GM21526 (cell line): ENCODE results near the gene ABTB2.
A peak's percentile ranks its signal among the peaks of the same experiment; 100 is the strongest.
"Not testable (repeated sequence)": the region's sequence is repeated elsewhere in the genome, so short reads cannot be mapped to it uniquely, and the experiment has no call there.

Source experiments
- ATAC-seq: cut with Tn5 transposase; IDR thresholded peaks from one replicate; pipeline ENCODE4 v1.9.1; 2021; ENCODE audit warnings: moderate library complexity; ENCODE audit not compliant: unreplicated experiment, low FRiP score

ABTB2 gene

DNA sequence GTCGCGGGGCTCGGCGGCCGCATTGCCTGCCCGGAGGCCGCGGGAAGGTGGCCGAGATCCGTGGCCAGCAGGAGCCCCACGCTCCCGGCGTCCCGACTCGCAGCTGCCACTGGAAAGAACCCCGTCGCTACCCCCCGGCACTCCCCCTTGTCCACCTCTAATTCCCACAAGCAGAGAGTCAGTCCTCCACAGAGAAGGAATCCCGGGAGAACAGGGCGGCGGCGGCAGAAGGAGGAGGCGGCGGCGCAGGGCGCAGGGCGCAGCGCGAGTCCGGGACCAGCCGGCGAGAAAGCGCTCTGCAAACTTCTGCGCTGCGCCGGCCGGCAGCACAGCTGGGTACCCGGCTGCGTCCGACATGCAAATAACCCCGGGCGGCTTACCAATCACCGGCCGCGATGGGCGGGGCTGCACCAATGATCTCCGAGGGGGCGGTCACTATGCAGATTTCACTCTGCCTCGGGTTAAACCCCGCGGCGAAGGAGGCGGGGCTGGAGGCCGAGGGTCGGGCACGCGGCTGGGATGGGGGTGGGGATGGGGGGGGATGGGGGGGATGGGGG lies at the start of gene ABTB2:
TSS of gene ABTB2 (minus strand) at position 310 of the 557 bp plus-strand sequence.
- ATAC-seq, result peak; percentile 82

DNA sequence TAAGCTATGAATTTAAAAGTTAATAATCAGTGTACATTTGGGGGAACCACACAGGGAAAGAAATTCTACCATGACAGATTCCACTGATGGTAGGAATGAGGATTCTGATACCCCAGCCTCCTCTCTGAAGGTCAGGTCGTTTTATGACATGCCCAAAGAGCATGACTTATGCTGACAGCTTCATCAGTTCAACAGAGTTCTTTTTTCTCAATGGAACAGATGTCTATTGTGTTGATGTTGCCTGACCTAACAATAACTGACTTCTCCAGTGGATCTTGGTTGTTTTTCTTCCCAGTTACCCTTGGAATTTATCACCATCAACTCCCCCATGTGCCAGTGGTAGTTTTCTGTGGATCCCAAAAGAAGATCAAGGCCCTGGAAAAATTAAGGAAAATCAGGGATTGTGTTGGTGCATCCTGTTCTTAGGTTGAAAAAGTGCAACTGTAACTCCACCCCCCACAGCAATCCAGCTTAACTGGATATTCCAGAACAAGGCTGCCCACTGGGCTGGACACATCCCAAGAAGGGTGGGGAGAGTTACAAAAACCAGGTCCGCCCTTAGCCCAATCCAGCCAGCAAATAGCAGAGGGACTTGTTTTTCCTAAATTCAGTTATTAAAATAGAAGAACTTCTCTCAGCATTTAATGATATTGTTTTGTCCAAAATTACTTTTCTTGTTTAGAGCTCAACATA lies 49.5 kb upstream of the ABTB2 start:
- ATAC-seq, result no peak

- ATAC-seq, result no peak
Measured at GRCh38 chr11:34406413-34406812, 48.6 kb upstream of the ABTB2 start.

DNA sequence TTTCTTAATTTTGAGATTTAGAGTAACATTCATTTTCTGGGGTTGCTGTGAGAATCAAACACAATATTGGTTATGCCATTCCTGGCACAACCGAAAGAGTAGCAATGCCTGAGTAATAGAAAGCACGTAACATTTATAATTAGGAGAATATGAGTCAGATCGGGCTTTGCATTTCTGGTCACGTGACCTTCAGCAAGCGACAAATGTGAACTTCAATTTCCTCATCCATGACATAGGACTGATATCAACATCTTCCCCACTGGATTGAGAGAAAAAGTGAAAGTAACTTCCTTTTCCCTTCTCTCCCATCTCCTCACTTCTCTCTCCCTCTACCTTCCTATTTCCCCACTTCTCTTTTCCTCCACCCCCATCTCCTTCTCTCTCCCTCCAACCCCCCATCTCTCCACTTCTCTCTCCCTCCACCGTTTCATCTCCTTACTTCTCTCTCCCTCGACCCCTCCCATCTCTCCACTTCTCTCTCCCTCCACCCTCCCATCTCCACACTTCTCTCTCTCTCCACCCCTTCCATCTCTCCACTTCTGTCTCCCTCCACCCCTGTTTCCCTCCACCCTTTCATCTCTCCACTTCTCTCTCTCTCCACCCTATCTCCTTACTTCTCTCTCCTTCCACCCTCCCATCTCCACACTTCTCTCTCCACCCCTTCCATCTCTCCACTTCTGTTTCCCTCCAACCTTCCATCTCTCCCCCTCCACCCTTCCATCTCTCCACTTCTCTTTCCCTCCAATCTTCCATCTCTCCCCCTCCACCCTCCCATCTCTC lies 47.5 kb upstream of the ABTB2 start:
- no peak for ATAC-seq

DNA sequence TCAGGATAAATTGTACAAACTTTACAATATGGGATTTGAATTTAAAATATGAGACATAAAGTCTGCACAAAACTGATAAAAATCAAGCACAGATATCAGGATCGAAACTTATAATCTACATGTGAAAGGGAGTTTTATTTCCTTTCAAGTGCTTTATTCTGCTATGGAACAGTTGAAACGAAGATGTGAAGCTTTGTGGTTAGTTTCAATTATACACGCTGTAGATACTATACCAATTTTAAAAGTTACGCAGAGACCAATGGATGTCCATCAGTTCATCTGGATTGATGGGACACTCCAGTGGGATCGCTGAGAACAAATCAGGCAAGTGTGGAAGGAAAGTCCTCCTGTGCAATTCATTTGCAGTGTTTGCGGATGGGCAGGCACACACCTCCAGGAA lies 46.5 kb upstream of the ABTB2 start:
- ATAC-seq, result no peak

- ATAC-seq, result no peak
Measured at GRCh38 chr11:34403431-34403830, 45.6 kb upstream of the ABTB2 start.

DNA sequence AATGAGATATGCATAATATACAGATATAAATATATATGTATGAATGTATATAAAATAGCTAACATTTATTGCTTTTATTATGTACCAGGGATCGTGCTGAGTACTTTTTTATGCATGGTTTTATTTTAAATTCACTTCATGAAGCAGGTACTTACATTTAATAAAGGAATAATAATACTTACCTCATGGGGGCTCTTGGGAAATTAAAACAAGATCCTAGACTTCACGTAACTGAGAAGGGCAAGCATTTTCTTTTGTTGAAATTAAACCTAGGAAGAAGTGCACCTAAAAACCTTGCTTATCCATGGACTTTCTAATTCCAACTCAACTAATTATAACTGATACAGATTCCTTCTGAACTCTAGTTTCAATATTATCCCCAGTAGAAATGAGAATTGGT lies 40.0 kb upstream of the ABTB2 start:
- no peak for ATAC-seq

DNA sequence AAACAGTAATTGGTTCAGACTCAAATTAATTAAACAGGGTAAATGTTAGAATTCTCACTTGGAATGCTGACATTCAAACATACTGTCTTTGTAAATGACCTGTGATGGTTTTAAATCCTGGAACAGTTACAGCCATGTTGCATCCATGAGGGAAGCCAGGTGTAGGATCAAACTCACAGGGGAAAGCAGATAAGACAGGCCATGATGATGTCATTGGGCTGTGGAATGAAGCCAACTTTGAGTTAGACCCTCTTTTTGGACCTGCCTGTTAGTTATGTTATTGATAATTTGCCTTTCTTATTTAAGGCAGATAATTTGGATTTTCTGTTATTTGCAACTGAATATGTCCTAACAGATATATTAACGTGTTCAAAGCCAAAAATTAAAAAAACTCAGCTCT lies 39.3 kb upstream of the ABTB2 start:
- ATAC-seq, result no peak

DNA sequence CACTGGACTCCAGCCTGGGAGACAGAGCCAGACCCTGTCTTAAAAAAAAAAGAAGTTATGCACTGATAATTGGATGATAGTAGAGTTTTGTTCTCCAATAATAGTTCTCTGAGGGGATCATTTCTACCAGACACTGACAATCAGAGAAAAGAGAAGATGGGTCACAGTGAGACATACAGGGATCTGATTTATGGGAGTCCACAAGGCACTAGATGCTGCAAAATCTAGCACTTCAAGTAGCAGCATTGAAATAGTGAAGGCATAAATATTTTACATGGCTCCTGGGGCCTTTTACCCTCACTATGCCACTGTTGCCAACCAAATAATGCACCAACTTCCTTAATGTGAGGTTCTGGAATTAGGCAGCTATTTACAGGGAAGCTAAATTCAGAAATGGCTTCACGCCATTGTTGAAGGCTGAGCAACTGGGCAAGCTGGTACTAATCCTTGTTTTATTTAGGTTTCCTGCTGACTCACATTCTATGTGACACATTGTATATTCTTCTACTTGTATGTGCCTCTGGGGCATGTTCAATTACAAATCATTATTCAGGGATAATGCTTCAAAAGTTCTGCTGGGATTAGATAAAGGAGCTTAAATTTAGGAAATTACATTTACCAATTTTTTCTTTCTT lies 38.2 kb upstream of the ABTB2 start:
- no peak for ATAC-seq

- ATAC-seq, result no peak
Measured at GRCh38 chr11:34394771-34395300, 37.0 kb upstream of the ABTB2 start.

DNA sequence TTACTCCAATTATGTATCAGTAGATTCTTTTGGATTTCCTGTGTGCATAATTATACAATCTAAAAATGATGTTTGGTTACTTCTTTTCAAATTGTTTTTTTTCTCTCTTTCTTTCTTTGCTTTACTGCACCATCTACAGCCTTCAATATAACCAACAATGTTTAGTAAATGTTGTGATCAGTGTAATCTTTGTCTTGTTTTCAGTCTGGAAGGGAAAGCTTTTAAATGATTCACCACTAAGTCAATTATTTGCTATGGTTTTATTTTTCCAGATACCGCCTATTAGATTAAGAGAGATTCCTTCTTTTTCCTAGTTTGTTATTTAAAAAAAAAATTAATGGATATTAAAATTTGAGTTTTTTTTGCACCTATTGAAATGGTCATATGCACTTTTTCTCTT lies 29.8 kb upstream of the ABTB2 start:
- ATAC-seq, result no peak

DNA sequence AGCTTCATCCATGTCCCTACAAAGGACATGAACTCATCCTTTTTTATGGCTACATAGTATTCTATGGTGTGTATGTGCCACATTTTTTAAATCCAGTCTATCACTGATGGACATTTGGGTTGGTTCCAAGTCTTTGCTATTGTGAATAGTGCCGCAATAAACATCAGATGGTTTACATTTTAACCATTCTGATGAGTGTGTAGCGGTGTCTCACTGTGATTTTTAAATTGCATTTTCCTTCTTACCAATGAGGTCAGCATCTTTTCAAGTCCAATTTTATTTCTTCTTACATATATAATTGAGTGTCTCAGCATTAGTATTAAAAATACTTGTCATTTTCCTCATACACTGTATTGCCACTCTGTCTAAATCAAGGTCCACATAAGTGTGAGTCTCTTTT lies 28.5 kb upstream of the ABTB2 start:
- ATAC-seq, result not testable (repeated sequence)

DNA sequence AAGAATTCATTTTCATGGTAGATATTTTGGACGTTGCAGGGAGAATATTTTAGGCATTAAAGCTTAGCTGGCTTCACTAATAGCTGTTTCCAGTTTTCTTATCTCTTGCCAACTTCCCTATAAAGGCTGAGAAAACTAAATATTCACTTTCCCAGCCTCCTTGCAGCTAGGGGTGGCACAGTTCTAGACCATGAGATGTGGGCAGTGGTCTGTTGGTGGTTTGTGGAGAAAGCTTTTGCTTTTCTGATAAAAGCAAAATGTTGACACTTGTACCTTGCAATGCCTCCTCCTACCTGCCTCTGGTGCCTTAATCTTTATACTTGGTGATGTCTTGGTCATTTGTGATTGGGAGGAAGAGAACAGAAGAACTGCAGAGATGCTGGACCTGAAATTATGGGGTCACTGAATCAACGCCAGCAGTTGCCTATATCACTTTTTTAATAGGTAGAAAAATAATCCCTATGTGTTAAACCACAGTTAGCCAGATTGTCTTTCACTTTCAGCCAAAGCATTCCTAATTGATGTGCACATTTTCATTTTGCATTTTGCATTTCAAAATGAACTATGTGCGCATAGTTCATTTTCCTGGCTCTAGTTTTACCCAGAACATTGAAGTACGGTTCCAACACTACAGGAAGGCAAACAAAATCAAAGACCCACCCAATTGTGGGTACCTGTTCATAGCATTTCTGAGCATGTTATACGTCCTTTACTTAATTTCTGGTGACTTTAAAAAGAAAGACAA lies 24.9 kb upstream of the ABTB2 start:
- ATAC-seq, result no peak

GRCh38 chr11:34381775-34382174 lies 24.0 kb upstream of the ABTB2 start:
- no peak for ATAC-seq

GRCh38 chr11:34380696-34381095 lies 22.9 kb upstream of the ABTB2 start:
- ATAC-seq, result no peak

GRCh38 chr11:34379539-34379938 lies 21.7 kb upstream of the ABTB2 start:
- ATAC-seq, result no peak

- no peak for ATAC-seq
Measured at GRCh38 chr11:34379079-34379478, 21.3 kb upstream of the ABTB2 start.

DNA sequence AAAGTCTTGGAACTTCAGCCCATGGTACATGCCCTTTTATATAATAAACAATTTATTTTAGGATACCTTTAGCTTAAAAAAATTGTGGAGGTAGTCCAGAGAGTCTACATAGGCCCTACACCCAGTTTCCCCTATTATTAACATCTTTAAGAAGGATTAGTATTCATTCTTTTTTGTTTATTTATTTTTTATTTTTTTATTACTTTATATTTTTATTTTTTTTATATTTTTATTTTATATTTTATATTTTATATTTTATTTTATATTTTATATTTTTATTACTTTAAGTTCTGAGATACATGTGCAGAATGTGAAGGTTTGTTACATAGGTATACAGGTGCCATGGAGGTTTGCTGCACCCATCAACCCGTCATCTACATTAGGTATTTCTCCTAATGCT lies 15.9 kb upstream of the ABTB2 start:
- no peak for ATAC-seq

GRCh38 chr11:34366522-34366921 lies 8.7 kb upstream of the ABTB2 start:
- no peak for ATAC-seq

DNA sequence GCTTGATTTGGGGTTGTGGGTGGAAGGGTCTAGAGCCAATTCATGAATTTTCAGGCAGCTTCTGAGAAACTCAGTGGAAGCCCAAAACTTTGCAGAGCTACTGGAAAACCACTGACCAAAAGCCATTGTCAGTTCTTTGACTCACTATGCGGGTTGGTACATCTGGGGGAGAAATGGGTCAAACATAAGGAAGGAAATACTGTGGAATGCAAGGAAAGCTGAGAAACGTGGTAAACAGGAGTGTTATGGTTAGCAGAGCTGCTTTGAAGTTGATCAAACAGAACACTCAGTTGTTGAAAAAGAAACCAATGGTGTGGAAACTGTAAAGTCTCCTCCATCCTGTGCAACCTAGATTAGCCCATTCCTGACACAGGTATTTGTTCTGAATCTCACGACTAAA lies 6.3 kb upstream of the ABTB2 start:
- no peak for ATAC-seq
